SK-N-SH treated with all-trans-retinoic acid at 6 μM for 48 hours (cell line): ENCODE data around the gene PAK1IP1.
"Not testable (repeated sequence)": the region's sequence is repeated elsewhere in the genome, so short reads cannot be mapped to it uniquely, and the experiment has no call there.

Experiments
- ATAC-seq: fragments of 200-7000 bp; cut with Tn5 transposase; 3 replicates; pipeline ENCODE4 v1.9.1; 2020; ENCODE audit warnings: mild to moderate bottlenecking, moderate library complexity
- ARNTL ChIP-seq: fragments of 450-650 bp; formaldehyde crosslinking; IDR thresholded peaks from 2 replicates; pipeline ENCODE4 v1.5.0; 2020; ENCODE audit warnings: low read depth, mild to moderate bottlenecking, moderate library complexity, borderline replicate concordance
- BACH2 ChIP-seq: fragments of 250-450 bp; sonication (Bioruptor Pico); IDR thresholded peaks from 2 replicates; pipeline ENCODE4 v1.9.0; 2021; ENCODE audit warnings: mild to moderate bottlenecking, borderline replicate concordance
- CSDC2 ChIP-seq: fragments of 250-450 bp; sonication (Bioruptor Pico); IDR thresholded peaks from 2 replicates; pipeline ENCODE4 v1.5.0; 2020; ENCODE audit warnings: mild to moderate bottlenecking, moderate library complexity
- GLIS3 ChIP-seq: fragments of 250-450 bp; sonication (Bioruptor Pico); IDR thresholded peaks from 2 replicates; pipeline ENCODE4 v1.5.0; 2020; ENCODE audit warnings: mild to moderate bottlenecking, moderate library complexity
- ISL1 ChIP-seq: fragments of 250-450 bp; sonication (Bioruptor Pico); IDR thresholded peaks from 2 replicates; pipeline ENCODE4 v2.1.2; 2022; ENCODE audit warnings: mild to moderate bottlenecking, moderate library complexity
- OSR1 ChIP-seq: fragments of 250-450 bp; sonication (Bioruptor Pico); IDR thresholded peaks from 2 replicates; pipeline ENCODE4 v1.8.0; 2022; ENCODE audit warnings: moderate library complexity, mild to moderate bottlenecking, inconsistent platforms
- RARB ChIP-seq: fragments of 250-450 bp; sonication (Bioruptor Pico); IDR thresholded peaks from 2 replicates; pipeline ENCODE4 v1.8.0; 2021; ENCODE audit warnings: mild to moderate bottlenecking, moderate library complexity
- SNAI2 ChIP-seq: fragments of 250-450 bp; sonication (Bioruptor Pico); IDR thresholded peaks from 2 replicates; pipeline ENCODE4 v1.5.0; 2020; ENCODE audit warnings: mild to moderate bottlenecking, moderate library complexity
- TCF4 ChIP-seq: fragments of 250-450 bp; sonication (Bioruptor Pico); IDR thresholded peaks from 2 replicates; pipeline ENCODE4 v1.8.0; 2021; ENCODE audit warnings: mild to moderate bottlenecking, moderate library complexity, borderline replicate concordance
- ZC3H10 ChIP-seq: fragments of 250-450 bp; sonication (Bioruptor Pico); IDR thresholded peaks from 2 replicates; pipeline ENCODE4 v1.5.1; 2021; ENCODE audit warnings: mild to moderate bottlenecking, moderate library complexity
- ZFP3 ChIP-seq: fragments of 250-450 bp; sonication (Bioruptor Pico); IDR thresholded peaks from 2 replicates; pipeline ENCODE4 v1.5.0; 2020; ENCODE audit warnings: mild to moderate bottlenecking, moderate library complexity
- ZFP30 ChIP-seq: fragments of 450-650 bp; formaldehyde crosslinking; IDR thresholded peaks from 2 replicates; pipeline ENCODE4 v1.5.0; 2022; ENCODE audit warnings: mild to moderate bottlenecking, moderate library complexity
- ZNF565 ChIP-seq: fragments of 450-650 bp; formaldehyde crosslinking; conservative IDR thresholded peaks from 2 replicates; pipeline ENCODE4 v1.5.0; 2020; ENCODE audit warnings: low read depth, mild to moderate bottlenecking, moderate library complexity
- ZNF70 ChIP-seq: fragments of 450-650 bp; formaldehyde crosslinking; IDR thresholded peaks from 2 replicates; pipeline ENCODE4 v1.5.0; 2020; ENCODE audit warnings: mild to moderate bottlenecking, moderate library complexity
- ZNF8 ChIP-seq: fragments of 450-650 bp; formaldehyde crosslinking; IDR thresholded peaks from 2 replicates; pipeline ENCODE4 v1.5.0; 2020; ENCODE audit warnings: mild to moderate bottlenecking, moderate library complexity
- TF ChIP-seq, protein P1 (sequence below): fragments of 250-450 bp; sonication (Bioruptor Pico); IDR thresholded peaks from 2 replicates; pipeline ENCODE4 v1.5.0; 2020; ENCODE audit warnings: mild to moderate bottlenecking, moderate library complexity
- TF ChIP-seq, protein P2 (sequence below): fragments of 250-450 bp; sonication (Bioruptor Pico); IDR thresholded peaks from 2 replicates; pipeline ENCODE4 v1.5.1; 2020; ENCODE audit warnings: low read depth, mild to moderate bottlenecking, moderate library complexity
- TF ChIP-seq, protein P3 (sequence below): fragments of 250-450 bp; sonication (Bioruptor Pico); IDR thresholded peaks from 2 replicates; pipeline ENCODE4 v1.8.0; 2021; ENCODE audit warnings: low read depth, mild to moderate bottlenecking, moderate library complexity, borderline replicate concordance
- TF ChIP-seq, protein P4 (sequence below): fragments of 250-450 bp; sonication (Bioruptor Pico); IDR thresholded peaks from 2 replicates; pipeline ENCODE4 v1.5.1; 2021; ENCODE audit warnings: mild to moderate bottlenecking, moderate library complexity
- TF ChIP-seq, protein P5 (sequence below): fragments of 250-450 bp; sonication (Bioruptor Pico); IDR thresholded peaks from 2 replicates; pipeline ENCODE4 v1.8.0; 2020; ENCODE audit warnings: mild to moderate bottlenecking, moderate library complexity, borderline replicate concordance

Gene PAK1IP1

DNA sequence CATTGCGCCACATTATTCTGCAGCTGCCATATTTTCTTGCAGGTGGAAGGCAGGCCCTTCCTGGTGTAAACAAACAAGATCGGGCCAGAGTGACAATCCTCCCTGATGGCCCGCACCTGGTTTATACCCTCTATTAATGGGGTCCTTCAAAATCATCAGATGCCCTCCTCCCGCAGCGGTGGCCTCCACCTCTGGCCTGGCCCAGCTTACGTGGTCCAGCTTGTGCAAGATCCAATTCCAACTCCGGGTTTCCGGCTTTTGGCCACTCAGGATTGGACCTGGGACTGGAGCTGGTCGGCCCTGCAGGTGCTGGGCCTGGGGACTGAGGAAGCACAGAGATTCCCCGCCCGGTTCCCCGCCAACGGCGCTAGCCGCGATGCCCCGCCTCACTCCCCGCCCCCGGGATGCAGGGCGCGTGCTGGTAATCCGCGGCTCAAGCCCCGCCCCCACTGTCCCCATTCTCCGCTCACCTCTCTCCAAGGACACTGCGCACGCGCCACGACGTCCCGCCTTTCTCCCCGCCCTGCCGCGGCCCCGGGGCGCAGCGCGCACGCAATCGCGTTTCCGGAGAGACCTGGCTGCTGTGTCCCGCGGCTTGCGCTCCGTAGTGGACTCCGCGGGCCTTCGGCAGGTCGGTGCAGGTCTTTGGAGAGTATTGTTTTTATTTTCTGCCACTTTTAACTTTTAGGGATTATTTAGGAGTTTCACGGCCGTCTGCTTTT, 52.6 kb downstream of the PAK1IP1 start, which contains the start of gene TMEM14B:
TMEM14B (plus strand) TSS at position 555 of the 722 bp plus-strand sequence. CDS start 1,441 bp downstream, outside the sequence.
- TF ChIP-seq CSDC2 (CRISPR knock-in tag) (0 out of 2 replicates have a peak, but pooled peaks have one; percentile 35), ZFP30 (CRISPR knock-in tag) (no peak), OSR1 (no peak), ZNF70 (CRISPR knock-in tag) (no peak), SNAI2 (CRISPR knock-in tag) (0 out of 2 replicates have a peak, but pooled peaks have one; percentile 51)
- TF ChIP-seq, protein P1, sequence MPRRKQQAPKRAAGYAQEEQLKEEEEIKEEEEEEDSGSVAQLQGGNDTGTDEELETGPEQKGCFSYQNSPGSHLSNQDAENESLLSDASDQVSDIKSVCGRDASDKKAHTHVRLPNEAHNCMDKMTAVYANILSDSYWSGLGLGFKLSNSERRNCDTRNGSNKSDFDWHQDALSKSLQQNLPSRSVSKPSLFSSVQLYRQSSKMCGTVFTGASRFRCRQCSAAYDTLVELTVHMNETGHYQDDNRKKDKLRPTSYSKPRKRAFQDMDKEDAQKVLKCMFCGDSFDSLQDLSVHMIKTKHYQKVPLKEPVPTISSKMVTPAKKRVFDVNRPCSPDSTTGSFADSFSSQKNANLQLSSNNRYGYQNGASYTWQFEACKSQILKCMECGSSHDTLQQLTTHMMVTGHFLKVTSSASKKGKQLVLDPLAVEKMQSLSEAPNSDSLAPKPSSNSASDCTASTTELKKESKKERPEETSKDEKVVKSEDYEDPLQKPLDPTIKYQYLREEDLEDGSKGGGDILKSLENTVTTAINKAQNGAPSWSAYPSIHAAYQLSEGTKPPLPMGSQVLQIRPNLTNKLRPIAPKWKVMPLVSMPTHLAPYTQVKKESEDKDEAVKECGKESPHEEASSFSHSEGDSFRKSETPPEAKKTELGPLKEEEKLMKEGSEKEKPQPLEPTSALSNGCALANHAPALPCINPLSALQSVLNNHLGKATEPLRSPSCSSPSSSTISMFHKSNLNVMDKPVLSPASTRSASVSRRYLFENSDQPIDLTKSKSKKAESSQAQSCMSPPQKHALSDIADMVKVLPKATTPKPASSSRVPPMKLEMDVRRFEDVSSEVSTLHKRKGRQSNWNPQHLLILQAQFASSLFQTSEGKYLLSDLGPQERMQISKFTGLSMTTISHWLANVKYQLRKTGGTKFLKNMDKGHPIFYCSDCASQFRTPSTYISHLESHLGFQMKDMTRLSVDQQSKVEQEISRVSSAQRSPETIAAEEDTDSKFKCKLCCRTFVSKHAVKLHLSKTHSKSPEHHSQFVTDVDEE (CRISPR knock-in tag), result 0 out of 2 replicates have a peak, but pooled peaks have one; percentile 22
- peak; percentile 98 for ATAC-seq

DNA sequence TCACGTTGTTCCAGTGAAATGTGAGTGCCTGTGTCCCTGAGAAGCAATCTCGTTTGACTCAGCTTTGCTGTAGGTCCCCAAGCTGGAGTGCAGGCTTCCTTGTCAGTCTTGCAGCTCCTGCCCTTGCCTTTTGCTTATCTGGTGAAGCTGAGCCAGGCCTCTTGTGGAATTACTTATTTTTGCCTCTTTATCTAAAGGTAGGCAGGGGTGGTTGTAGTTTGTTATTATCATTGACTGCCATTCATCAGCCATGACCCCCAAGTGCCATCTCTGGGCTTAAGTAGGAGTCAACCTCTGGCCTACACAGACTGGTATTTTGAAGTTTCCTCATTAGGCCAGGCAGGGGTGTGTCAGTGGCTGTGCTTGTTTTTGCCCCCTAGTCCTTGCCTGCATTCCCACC, 55.0 kb downstream of the PAK1IP1 start:
- TF ChIP-seq ZNF565 (CRISPR knock-in tag) (no peak), SNAI2 (CRISPR knock-in tag) (no peak)
- TF ChIP-seq, protein P2, sequence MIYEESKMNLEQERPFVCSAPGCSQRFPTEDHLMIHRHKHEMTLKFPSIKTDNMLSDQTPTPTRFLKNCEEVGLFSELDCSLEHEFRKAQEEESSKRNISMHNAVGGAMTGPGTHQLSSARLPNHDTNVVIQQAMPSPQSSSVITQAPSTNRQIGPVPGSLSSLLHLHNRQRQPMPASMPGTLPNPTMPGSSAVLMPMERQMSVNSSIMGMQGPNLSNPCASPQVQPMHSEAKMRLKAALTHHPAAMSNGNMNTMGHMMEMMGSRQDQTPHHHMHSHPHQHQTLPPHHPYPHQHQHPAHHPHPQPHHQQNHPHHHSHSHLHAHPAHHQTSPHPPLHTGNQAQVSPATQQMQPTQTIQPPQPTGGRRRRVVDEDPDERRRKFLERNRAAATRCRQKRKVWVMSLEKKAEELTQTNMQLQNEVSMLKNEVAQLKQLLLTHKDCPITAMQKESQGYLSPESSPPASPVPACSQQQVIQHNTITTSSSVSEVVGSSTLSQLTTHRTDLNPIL, result no peak
- no peak for ATAC-seq

DNA sequence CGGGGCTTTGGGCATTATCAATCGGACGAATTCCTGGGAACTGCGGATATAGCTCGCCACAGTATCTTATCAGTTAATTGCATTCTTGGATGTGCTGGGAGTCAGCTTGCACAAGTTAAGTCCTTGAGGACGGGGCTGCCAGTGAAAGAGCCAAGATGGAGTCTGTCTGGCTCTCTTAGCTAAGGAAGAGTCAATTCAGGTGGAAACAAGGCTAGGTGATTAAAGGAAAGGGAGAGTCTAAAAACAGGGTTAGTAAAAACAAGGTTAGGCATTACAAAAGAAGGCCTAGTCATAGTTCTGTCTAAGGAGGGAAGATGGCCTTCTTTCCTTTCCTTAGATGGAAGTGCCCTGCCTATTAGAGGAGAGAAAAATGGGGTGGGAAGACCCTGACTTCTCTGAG, 55.8 kb downstream of the PAK1IP1 start:
- not testable (repeated sequence) for ATAC-seq

DNA sequence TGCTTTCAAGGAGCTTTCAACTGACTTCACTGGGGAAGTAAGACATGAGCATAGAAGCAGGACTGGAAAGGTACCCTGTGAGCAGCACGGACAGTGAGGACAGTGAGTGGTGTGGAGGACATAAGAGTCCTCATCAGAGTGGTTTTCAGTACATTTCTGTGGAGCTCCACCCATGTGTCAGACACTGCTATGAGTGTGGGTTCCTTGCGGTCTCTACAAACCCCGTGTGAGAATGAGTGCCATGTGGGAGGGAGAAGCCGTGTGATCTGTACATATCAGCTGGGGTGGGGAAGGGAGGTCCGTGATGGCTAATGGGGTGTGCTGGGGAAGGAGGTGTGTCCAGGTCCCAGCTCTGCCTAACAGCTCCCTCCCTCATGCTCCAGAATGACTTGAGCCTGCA, 57.0 kb downstream of the PAK1IP1 start:
- not testable (repeated sequence) for ATAC-seq

DNA sequence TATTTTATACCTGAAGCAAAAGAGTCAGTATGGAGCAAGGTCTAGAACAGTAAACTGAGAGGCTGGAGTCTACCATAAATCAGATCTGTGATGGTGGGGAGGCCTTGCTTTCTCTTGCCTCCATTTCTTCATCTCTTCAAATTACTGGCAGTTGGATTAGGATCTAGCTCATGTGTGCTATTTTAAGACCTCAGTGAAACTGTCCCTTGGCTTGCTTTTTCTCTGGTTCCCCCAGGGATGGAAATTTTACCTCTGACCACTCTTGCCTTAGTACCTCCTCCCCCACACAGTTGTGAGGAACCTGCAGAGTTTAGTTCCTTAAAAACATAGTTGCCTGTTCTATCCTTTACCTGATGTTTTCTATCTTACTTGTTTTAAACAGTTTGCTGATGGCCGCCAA, 61.3 kb downstream of the PAK1IP1 start:
- no peak for ATAC-seq
- TF ChIP-seq, protein P3, sequence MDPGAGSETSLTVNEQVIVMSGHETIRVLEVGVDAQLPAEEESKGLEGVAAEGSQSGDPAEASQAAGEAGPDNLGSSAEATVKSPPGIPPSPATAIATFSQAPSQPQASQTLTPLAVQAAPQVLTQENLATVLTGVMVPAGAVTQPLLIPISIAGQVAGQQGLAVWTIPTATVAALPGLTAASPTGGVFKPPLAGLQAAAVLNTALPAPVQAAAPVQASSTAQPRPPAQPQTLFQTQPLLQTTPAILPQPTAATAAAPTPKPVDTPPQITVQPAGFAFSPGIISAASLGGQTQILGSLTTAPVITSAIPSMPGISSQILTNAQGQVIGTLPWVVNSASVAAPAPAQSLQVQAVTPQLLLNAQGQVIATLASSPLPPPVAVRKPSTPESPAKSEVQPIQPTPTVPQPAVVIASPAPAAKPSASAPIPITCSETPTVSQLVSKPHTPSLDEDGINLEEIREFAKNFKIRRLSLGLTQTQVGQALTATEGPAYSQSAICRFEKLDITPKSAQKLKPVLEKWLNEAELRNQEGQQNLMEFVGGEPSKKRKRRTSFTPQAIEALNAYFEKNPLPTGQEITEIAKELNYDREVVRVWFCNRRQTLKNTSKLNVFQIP, result no peak
- no peak for TF ChIP-seq RARB (CRISPR knock-in tag)
- TF ChIP-seq GLIS3 (CRISPR knock-in tag), result no peak
- no peak for TF ChIP-seq ISL1
- TF ChIP-seq, protein P4, sequence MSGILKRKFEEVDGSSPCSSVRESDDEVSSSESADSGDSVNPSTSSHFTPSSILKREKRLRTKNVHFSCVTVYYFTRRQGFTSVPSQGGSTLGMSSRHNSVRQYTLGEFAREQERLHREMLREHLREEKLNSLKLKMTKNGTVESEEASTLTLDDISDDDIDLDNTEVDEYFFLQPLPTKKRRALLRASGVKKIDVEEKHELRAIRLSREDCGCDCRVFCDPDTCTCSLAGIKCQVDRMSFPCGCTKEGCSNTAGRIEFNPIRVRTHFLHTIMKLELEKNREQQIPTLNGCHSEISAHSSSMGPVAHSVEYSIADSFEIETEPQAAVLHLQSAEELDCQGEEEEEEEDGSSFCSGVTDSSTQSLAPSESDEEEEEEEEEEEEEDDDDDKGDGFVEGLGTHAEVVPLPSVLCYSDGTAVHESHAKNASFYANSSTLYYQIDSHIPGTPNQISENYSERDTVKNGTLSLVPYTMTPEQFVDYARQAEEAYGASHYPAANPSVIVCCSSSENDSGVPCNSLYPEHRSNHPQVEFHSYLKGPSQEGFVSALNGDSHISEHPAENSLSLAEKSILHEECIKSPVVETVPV (CRISPR knock-in tag), result no peak
- no peak for TF ChIP-seq ZNF565 (CRISPR knock-in tag)
- TF ChIP-seq ZFP3 (CRISPR knock-in tag), result no peak
- TF ChIP-seq ZC3H10 (CRISPR knock-in tag), result no peak
- TF ChIP-seq, protein P5, sequence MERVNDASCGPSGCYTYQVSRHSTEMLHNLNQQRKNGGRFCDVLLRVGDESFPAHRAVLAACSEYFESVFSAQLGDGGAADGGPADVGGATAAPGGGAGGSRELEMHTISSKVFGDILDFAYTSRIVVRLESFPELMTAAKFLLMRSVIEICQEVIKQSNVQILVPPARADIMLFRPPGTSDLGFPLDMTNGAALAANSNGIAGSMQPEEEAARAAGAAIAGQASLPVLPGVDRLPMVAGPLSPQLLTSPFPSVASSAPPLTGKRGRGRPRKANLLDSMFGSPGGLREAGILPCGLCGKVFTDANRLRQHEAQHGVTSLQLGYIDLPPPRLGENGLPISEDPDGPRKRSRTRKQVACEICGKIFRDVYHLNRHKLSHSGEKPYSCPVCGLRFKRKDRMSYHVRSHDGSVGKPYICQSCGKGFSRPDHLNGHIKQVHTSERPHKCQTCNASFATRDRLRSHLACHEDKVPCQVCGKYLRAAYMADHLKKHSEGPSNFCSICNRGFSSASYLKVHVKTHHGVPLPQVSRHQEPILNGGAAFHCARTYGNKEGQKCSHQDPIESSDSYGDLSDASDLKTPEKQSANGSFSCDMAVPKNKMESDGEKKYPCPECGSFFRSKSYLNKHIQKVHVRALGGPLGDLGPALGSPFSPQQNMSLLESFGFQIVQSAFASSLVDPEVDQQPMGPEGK (CRISPR knock-in tag), result no peak
- no peak for TF ChIP-seq ZNF8 (CRISPR knock-in tag)
- TF ChIP-seq BACH2 (CRISPR knock-in tag), result no peak
- no peak for TF ChIP-seq OSR1
- no peak for TF ChIP-seq ARNTL (CRISPR knock-in tag)
- TF ChIP-seq ZFP30 (CRISPR knock-in tag), result no peak
- TF ChIP-seq TCF4 (CRISPR knock-in tag), result no peak
